Ovary (tissue), 3 donors: ENCODE measurements around the gene DERL3.

Experiments
- POLR2A ChIP-seq: fragments of 450-650 bp; IDR thresholded peaks from one replicate; pipeline ENCODE4 v1.6.1; 2017; ENCODE audit warnings: antibody characterized with exemption, mild to moderate bottlenecking, moderate library complexity
- TF ChIP-seq, protein P1 (sequence below), 3 donors: fragments of 450-650 bp in 2 of 3; fragments of 200-600 bp in 1 of 3; IDR thresholded peaks; one replicate each; pipeline versions ENCODE4 v1.5.1 to v1.8.0; 2016 to 2022; ENCODE audit warnings: antibody characterized with exemption in 3 of 3, mild to moderate bottlenecking in 1 of 3
- donor health status: DM: no; HTN: no; CAD: no.

DNA sequence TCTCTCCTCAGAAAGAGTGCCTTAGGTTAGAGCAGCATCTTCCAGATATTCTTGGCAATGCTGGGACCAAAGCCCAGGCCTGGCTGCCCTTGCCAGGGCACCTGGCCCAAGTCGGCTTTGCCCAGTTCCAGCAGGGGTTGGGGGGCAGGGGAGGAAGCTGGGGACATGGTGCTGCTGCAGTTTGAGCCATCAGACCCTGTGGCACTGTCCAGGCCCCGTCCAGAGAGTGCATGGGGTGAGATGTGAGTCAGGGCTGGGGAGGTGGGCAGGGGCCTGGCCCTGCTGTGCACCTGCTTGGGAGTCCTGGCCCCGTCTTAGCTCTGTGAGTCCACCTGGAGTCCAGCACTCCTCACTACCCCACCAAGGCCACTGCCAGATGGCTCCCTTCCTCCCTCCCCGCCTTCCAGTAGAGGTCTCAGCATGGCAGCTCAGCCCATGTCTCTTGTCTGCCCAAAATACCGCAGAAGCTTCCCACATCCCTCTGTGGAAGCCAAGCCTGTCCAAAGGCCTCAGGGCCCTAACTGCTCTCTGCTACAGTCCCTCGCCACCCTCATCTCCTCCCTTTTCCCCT is 16.6 kb downstream of the DERL3 start:
- TF ChIP-seq, protein P1, sequence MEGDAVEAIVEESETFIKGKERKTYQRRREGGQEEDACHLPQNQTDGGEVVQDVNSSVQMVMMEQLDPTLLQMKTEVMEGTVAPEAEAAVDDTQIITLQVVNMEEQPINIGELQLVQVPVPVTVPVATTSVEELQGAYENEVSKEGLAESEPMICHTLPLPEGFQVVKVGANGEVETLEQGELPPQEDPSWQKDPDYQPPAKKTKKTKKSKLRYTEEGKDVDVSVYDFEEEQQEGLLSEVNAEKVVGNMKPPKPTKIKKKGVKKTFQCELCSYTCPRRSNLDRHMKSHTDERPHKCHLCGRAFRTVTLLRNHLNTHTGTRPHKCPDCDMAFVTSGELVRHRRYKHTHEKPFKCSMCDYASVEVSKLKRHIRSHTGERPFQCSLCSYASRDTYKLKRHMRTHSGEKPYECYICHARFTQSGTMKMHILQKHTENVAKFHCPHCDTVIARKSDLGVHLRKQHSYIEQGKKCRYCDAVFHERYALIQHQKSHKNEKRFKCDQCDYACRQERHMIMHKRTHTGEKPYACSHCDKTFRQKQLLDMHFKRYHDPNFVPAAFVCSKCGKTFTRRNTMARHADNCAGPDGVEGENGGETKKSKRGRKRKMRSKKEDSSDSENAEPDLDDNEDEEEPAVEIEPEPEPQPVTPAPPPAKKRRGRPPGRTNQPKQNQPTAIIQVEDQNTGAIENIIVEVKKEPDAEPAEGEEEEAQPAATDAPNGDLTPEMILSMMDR (IDR thresholded peaks at IDR 0.05): no peak
- no peak for TF ChIP-seq POLR2A
